A673 (cell line): ENCODE measurements around the gene PHF14.

Experiments
- CTCF ChIP-seq: fragments of 300-800, 200-600 bp; sonication (generic); conservative IDR thresholded peaks from 2 replicates; pipeline ENCODE4 v1.5.1; 2017; ENCODE audit warnings: low read depth, mild to moderate bottlenecking, antibody characterized with exemption, low read length, moderate library complexity, mixed read lengths
- EZH2 ChIP-seq: fragments of 200-600 bp; sonication (generic); IDR thresholded peaks from 2 replicates; pipeline ENCODE4 v1.6.1; 2017; ENCODE audit warnings: borderline replicate concordance, low read depth, mild to moderate bottlenecking, mixed read lengths, antibody characterized with exemption, low read length; ENCODE audit not compliant: poor library complexity, severe bottlenecking

- TF ChIP-seq CTCF (no peak), EZH2 (no peak)
These were observed 192.4 kb downstream of the PHF14 start for GRCh38 chr7:11166051-11166450.
